UCSD-AML1 (cell line): ENCODE results near the gene SH3RF3.

Experiments used
- DNase-seq: peaks from one replicate; lab custom pipeline; 2025; ENCODE audit not compliant: unreplicated experiment; lab: John Stamatoyannopoulos, UW

The SH3RF3 gene

DNA sequence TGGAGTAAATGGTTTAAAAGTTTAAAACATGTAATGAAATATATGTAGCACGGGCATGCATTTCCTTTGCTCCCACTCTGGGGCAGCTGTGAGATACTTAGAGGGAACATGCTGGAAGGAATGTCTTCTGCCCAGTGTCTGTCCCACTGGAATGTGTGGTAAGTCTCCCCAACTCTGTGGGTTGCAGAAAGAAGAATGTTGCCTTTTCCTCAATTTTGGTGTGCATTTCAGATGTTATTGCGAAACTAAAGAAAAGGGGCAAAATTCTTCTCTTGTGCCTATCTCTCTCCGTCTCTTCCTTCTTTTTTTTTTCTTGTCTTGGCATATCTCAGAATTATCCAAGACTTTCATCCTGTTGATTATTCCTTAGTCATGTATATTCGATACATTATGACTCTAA lies 201.1 kb downstream of the SH3RF3 start:
- DNase-seq: no peak

DNA sequence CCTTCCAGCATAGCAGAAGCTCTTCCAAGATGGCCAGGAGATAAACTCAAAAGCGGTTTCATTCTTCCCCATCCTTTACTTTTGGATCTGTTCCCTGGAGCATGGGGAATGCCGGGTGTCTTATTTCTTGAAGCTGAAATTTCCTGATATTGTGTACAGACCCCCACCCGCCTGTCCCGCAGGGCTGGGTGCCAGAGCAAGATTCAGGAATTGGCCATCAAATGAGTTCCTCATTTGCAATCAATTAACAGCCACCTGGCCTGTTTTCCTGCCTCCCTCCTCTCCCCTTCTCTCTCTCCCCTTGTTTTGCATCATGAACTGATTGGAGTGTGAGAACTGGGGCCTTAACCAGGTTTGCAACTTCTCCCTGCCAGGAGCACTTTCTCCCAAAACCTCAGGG lies 202.1 kb downstream of the SH3RF3 start:
- no peak for DNase-seq

DNA sequence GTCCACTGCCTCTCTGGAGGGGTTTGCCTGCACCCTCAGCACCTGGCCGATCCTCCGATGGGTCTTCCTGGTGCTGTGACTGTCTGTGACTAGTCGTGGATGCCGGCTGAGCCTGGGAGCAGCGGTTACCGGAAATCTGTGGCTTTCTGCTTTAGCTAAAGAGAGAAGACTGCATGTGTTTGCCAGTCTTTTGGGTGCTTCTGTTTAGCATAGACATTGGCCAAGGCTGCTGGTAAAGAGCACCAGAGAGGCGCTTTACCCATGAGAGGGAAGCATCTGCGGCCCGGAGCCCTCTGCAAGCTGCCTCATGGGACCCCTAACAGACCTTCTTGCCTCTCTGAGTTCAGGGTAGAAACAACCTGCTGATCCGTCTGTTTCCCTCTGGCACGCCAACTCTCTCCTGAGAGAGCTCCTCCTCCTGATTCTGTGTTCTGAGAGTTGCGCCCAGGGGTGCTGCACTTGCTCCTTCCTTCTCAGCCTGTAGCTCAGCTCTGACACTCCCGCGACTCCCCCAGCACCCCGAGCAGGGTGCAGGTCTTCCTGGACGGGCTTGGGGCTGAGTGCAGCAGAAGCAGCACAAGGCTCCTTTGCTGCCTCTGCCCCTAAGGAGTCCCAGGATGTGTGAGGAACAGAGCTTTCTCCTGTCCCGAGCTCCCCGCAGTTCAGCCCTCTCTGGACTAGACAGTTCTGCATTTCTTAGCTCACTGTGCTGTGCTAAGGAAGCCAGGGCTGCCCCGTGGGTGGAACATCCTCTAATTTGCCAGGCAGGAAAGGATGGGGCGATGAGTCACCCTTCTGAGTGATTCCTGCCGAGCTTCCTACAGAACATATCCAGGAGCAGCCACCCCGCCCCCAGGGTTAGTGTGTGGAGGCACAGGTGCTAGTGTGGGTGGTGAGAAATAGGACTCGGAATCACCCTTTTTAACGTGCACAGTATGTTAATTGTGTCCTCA lies 203.2 kb downstream of the SH3RF3 start:
- peak; percentile 54 for DNase-seq

DNA sequence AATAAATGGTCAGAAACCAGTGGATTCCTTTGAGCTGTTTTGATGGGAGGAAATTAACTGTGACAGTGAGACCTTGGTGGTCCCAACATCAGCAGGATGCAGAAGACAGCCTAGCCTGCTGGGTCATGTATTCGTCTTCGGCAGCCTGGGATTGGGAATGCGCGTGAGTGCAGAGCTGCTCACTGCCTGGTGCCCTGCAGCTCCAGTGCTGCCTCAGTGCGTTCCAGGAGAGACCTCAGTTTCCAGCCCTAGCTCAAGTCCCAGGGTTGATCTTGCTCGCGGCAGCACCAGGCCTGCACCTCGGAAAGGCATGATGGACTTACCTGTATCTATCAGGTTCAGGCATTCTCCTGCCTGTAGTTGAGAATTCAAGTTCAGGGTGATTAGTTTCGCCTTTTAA lies 203.9 kb downstream of the SH3RF3 start:
- no peak for DNase-seq

DNA sequence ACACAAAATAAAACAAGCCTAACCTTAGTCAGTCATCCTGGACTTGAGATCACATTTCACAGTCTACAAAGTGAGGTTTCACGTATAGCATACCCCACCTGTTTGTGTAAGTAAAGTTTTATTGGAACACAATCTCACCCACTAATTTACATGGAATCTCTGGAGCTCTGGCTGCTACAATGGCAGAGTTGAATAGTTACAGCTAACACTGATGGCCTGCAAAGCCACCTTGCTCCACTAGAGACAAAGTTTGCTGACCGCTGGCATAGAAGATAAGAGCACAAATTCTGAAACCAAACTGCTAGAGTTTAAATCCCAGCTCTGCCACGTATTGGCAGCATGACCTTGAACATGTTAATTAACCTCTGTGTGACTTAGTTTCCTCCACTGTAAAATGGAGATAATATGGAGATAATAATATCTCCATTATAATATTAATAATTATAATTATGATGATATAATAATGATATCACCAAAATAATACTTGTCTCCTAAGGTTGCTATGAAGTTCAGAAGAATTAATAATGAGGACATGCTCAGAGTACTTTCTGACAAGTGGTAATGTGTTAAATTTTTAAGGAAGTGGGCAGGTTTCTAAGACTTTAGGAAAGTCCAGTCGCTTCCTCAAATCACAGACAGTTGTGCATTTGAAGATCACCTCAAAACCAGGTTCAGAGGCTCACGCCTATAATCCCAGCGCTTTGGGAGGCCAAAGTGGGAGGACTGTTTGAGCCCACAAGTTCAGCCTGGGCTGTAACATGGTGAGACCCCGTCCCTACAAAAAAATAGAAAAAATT lies 204.6 kb downstream of the SH3RF3 start:
- no peak for DNase-seq

DNA sequence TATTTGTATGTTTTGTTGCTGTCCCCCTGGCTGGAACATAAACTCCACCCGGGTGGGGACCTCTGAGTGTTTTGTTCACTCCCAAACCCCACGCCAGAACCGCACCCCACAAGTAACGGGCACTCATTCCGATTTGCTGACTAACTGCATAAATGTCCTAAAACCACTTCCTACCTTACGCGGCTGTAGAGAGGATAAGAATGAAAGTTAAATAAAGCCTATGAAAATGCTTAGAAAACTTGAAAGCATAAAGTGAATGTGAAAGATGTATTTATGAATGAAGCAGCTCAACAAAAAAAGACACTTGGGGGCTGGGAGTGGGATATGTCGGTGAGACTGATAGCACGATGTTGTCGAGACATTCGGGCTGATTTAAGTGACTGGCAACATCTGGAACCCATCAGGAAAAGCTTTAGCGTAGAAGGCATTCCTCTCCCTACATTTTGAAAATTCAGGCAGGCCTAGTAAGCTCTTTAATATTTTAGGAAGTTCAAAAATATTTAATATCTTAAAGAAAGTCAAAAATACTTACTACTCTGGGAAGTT lies 206.7 kb downstream of the SH3RF3 start:
- no peak for DNase-seq

DNA sequence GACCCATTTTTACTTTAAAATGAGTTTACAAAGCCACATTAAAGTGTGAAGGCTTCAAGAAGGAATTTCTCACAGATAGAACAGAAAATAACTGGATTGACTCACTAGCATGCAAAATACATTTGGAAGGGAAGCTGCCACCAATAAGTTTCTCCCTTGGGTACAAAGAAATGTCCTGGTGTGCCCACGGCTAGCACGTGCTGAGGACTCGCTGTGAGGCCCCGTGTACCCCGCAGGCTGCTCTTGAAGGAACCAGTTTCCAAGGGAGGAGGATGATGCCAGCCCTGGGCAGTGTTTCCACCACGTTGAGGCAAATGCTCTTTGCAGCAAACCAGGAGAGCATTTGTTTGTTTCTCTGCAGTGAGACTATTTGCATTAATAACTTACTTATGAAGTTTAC lies 207.3 kb downstream of the SH3RF3 start:
- DNase-seq: no peak

DNA sequence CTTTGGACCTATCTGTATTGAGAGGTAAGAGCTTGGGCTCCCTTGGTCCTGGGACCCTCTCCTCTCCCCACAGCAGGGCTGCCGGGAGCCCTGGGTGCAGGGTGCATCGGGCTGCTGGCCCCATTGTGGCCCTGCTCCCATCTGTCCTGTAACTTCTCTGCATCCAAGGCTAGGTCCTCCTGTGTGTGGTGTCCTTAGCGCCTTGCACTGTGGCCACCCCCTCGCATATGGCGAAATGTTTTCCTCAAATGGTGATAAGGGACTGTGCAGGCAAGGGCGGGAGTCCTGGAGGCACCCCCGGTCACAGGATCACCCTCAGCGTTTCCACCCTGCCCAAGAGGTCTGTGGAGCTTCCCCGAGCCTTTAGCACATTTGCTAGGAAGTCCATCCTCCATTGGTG lies 208.2 kb downstream of the SH3RF3 start:
- DNase-seq: no peak

DNA sequence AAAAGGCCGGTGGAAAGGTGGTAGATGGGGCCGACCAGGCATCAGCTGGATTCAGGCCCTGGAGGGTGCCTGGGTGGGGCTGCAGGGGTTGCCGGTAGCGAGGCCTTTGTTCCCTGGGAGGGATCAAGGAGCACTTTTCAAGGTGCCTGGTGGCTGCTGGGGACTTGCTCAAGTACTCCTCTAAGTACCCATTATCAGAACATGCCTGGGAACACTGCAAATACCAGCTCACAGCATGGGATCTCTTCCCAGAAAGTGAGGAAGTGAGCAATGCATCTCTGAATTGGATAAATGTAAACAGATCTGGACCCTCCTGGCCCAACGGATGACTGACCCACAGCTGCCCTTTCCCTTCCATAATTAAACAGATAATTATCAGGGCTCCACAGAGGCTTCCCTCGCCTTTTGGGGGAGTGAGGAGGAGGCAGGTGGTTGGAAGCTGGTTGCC lies 210.5 kb downstream of the SH3RF3 start:
- DNase-seq: no peak

DNA sequence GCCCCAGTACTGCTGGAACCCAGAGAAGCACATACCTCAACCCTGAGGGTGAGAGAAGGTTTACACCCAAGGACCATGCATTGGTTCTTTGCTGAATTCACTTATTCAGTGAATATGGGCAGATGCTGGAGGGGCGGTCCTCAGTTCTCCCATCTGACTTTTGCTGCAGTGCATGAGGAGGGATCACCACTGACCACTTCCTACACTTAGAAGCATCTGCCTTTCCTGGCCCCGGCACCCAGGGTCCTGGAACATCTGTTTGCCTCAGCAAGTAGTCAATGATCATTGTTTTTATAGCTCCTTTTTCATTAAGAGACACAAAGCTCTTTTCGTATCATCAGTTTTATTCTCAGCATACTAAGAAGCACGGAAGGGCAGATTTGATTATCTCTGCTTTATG lies 211.4 kb downstream of the SH3RF3 start:
- DNase-seq: no peak

DNA sequence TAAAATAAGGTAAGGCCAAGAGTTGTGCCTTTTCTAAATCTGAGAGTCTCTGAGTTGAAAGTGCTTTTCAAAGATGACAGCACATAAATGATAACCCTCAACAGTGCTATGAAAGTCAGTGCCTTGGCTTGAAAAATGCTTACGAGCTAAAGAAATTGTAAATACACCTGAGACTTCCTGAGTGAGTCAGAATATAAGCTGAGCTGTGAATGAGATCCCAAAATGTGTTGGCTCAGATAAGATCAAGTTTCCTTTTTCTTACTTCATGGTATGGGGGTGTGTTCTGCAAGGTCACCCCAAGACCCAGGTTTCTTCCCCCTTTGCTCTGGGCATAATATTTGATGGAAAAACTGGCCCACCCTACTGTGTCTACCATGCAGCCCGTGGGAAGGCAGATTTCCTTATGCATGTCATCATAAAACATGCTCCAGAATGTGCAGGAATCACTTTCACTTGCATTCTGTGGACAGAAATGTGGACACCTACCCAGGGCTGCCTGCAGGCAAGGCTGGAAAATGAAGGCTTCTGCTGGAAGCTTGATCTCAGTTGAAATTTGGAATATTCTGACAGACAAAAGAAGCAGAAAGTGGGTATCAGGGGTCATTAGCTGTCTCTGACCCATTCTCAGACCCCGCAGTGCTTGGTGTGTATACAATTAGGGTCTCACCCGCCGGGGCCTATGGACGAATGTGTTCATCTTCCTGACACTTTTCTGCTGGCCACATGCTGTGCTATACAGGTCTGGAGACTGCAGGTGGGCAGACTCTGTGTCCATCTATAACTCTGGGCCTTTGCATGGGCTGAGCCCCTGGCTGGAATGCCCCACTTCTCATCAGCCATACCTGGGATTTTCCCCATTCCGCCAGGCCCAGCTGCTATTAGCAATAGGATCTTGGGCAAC lies 212.6 kb downstream of the SH3RF3 start:
- no peak for DNase-seq

DNA sequence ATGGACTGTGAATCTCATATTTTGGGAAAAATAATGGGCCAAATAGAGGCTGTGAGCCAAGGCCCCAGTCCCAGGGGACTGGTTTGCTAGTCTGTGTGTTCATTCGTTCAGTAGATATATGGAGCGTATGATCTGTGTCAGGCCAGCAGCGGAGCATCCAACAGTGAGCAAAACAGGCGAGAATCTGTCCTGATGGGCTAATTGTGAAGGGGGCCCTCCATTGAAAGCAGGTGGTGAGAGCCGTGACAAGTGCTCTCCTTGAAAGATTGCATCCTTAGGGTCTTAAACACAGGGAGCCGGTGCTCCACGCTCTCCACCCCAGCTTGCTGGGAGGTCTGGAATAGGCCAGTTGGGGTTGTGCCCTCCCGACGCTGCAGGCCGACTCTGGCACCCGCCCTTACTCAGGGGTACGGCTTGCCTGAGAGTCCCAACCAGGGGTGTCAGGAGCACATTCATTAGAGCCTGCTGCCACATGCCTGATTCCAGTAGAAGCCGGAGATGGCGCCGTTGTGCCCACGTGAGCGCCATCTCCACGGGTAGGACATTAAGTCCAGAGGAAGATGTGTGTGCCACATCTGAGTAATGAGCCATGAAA lies 213.3 kb downstream of the SH3RF3 start:
- DNase-seq: no peak

DNA sequence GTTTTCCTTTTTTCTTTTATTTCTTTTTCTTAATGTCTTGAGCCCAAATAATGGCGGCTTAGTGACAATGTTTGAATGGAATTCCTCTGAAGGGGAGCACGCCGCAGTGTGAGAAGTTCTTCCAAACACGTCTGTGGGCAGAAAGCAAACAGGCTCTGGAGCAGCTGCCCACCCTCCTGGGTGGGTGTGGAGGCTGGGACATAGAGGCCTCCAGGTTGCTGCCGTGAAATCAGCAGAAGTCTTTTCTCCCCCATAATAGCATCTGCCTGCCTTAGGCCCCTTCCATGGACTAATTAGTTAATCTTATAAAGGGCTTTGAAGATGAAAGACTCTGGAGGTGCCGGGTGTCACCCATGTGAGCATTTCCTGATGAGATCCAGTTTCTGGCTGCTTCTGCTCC lies 213.9 kb downstream of the SH3RF3 start:
- DNase-seq: no peak

DNA sequence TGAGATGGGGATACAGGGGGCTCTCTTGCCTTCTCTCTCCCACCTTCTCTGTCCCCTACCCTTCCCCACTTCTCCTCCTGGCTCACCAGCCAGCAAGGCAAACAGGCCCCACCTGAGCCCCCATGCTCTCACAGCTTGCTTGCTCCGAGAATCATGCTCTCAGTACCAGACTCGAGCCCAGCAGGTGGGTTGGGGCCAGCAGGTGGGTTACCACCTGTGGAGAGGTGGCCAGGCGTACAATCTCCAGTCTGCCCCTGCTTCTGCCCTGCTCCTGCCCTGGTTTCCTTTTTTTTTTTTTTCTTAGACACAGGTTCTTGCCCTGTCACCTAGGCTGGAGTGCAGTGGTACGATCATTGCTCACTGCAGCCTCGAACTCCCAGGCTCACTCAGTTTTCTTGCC lies 214.5 kb downstream of the SH3RF3 start:
- no peak for DNase-seq

DNA sequence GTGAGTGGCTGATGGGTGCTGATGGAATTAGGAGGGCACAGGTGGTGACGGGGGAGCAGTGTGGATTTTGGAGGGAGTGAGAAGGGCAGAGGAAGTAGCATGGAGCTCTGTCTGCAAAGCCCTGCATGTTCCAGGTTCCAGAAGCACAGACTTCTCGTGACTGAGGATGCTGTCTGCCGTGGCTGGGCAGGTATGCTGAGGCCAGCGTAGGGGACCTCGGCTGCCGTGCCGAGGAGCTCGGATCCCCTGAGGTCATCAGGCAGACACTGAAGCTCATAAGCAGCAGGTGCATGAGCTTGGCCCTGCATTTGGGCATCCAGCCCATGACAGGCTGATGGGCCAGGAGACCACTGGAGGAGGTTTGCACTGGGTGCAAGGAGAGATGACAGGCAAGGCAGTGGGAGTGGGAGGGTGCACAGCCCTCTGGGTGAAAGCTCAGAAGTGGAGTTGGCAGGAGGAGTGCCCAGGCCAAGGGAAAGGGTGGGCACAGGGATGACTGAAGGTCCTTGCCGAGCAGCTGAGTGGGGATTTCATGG lies 215.3 kb downstream of the SH3RF3 start:
- no peak for DNase-seq

DNA sequence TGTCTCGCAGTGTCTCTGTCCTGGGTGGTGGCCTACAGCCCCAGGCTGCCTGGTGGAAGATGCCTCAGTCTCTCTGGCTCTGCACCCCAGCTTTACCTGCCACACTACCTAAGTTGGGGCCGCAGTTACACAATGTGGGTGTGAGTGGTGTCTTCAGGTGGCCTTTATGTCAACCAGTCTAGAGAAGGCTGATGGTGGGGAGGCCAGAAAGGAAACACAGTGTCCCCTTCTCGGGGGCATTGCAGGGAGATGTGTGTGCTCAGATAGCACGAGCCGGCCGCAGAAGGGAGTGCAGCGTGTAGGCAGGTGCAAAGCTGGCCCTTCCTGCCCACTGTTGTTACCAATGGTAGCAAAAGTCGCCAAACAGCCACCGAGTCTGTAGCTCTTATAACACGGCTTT lies 216.1 kb downstream of the SH3RF3 start:
- no peak for DNase-seq

DNA sequence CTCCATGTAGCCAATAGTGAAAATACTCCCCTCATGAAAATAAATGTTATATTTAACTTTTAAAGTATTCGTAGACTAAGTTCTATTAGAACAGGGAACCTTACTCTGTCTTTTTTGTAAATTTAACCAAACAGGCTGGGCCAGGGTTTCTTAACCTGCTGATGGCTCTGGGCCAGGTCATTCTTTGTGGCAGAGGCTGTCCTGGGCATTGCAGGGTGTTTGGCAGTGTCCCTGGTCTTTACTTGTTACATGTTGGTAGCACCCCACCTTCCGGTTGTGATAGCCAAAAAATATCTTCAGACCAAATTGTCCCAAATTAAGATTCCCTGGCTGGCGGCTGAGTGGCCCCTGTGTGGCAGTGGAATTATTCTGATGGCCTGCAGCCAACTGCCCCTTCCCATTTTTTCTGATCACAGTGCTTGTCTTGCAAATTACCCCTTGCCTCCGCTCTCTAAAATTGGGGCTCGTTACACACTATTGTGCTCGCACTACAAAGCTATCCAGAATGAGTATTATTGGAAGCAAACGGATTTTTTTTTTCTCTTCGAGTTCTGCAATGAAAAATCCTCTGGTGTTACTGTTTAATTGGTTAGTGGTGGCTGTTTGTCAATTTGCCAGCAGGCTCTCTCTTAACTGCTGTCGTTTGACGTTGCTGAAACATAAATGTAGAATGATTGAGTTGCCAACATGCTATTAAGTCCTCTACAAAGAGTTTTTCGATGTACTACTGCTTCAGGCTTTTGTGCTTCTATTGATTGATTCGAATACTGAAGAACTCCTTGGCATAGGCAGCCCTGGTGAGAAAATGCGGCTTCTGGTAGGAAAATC lies 216.9 kb downstream of the SH3RF3 start:
- DNase-seq: no peak

DNA sequence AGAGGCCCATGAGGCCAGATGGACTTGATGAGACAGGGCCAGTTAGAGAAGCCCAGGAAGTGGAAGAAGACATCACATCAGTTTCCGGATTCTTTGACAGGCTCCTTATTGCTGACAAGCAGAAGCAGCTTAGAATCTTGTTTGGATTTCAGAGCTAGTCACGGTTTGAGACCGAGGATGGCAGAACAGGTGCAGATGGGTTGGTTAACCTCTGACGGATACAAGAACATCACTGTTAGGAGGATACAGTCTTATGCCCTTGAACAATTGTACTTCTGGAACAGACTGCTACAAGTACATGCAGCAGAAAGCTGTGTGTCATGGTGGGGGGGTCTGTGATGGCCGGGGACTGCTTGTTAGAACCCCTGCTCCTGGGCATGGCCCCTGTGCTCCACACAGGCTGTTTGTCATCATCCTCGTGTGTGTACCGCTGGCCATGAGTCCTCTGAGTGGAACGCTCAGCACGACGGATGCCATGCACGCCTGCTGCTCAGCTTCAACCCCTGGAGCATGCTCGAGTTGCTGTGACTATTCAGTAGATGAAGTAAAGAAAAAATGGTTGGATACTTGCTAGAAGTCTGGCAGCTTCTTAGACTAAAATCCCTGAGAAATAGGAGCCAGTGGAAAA lies 217.7 kb downstream of the SH3RF3 start:
- no peak for DNase-seq

DNA sequence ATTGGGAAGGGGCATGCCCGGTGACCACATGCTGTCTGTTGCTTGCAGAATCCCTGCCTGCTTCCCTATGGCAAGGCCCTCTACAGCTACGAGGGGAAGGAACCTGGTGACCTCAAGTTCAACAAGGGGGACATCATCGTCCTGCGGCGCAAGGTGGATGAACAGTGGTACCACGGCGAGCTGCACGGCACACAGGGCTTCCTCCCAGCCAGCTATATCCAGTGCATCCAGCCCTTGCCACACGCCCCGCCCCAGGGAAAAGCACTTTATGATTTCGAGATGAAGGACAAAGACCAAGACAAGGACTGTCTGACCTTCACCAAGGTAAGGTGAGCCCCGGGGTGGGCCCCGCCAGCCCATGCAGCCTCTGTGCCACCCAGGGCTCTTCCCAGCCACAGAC lies 218.6 kb downstream of the SH3RF3 start:
- no peak for DNase-seq
